Natural killer cell (primary cell): Measurements from ENCODE around the gene MOV10L1. TPM values are rescaled to one million over a fixed set of nuclear protein-coding genes. Genes with fewer than 3 reads are reported as not detected.

Experiments
- ATAC-seq, 3 donors: fragments of 150-1000 bp in 2 of 3; fragments of 200-7000 bp in 1 of 3; cut with Tn5 transposase; 1 replicate in 1 of 3; 2 replicates in 2 of 3; pipeline ENCODE4 v1.10.0; 2021; ENCODE audit warnings: mild to moderate bottlenecking in 2 of 3, moderate library complexity in 2 of 3
- DNase-seq, 2 donors: peaks; one replicate each; pipeline versions ENCODE4 v3.0.0 to v3.0.0-alpha.2; 2013 to 2021; ENCODE audit warnings: mixed read lengths in 1 of 2
- H3K27ac ChIP-seq: one replicate; pipeline ENCODE4 v1.5.1; 2013; ENCODE audit warnings: mild to moderate bottlenecking, low read length
- H3K27me3 ChIP-seq: one replicate; pipeline ENCODE4 v1.6.1; 2013; ENCODE audit warnings: low read length; ENCODE audit not compliant: control insufficient read depth, insufficient read depth
- H3K36me3 ChIP-seq: one replicate; pipeline ENCODE4 v1.6.1; 2013; ENCODE audit warnings: low read length; ENCODE audit not compliant: control insufficient read depth, insufficient read depth
- H3K4me1 ChIP-seq: one replicate; pipeline ENCODE4 v1.6.1; 2013; ENCODE audit warnings: low read length; ENCODE audit not compliant: control insufficient read depth, insufficient read depth
- H3K4me3 ChIP-seq: one replicate; pipeline ENCODE4 v1.5.1; 2013; ENCODE audit warnings: low read length
- H3K9me3 ChIP-seq: one replicate; pipeline ENCODE4 v1.6.1; 2013; ENCODE audit warnings: low read length; ENCODE audit not compliant: control insufficient read depth, insufficient read depth
- H3K27ac Mint-ChIP-seq, 2 donors: one replicate each; pipeline ENCODE4 v1.8.0; 2022; ENCODE audit warnings: mild to moderate bottlenecking in 2 of 2, mixed read lengths in 2 of 2, moderate library complexity in 1 of 2
- H3K27me3 Mint-ChIP-seq, 2 donors: one replicate each; pipeline ENCODE4 v1.8.0; 2022; ENCODE audit warnings: low read depth in 2 of 2, mixed read lengths in 2 of 2
- H3K36me3 Mint-ChIP-seq: one replicate; pipeline ENCODE4 v1.8.0; 2022; ENCODE audit warnings: mixed read lengths
- H3K4me1 Mint-ChIP-seq, 2 donors: one replicate each; pipeline ENCODE4 v1.8.0; 2022; ENCODE audit warnings: mixed read lengths in 2 of 2
- H3K4me3 Mint-ChIP-seq: one replicate; pipeline ENCODE4 v1.8.0; 2022; ENCODE audit warnings: mild to moderate bottlenecking, moderate library complexity, mixed read lengths
- H3K9me3 Mint-ChIP-seq, 2 donors: one replicate each; pipeline ENCODE4 v1.8.0; 2022; ENCODE audit warnings: mixed read lengths in 2 of 2
- WGBS: methylation state at CpG from one replicate; pipeline ENCODE4 v1.1.7; 2013; ENCODE audit warnings: missing lambda C conversion rate; ENCODE audit not compliant: insufficient coverage; 5-methylcytosine and 5-hydroxymethylcytosine counted together
- intact Hi-C: fragments of 100-400 bp; cut with micrococcal nuclease; formaldehyde crosslinking; loops from one replicate; pipeline ENCODE4 v1.14.2; 2022
- total RNA-seq, 4 donors: library from RNA; stranded (reverse); fragments of 120-200 nt in 1 of 4; gene quantifications; one replicate each; pipeline versions ENCODE4 v1.2.3 to v1.2.4, GENCODE V29; 2013 to 2022
- TF ChIP-seq, protein P1 (sequence below): fragments of 200-600 bp; IDR thresholded peaks from one replicate; pipeline ENCODE4 v1.8.0; 2022; ENCODE audit warnings: antibody characterized with exemption

The MOV10L1 gene
- total RNA-seq, 3 donors from 2014 or later (not counting 1 experiment from before 2014, with no cell fraction given) = 1.0 to 1.7 TPM; not detected in 1

DNA sequence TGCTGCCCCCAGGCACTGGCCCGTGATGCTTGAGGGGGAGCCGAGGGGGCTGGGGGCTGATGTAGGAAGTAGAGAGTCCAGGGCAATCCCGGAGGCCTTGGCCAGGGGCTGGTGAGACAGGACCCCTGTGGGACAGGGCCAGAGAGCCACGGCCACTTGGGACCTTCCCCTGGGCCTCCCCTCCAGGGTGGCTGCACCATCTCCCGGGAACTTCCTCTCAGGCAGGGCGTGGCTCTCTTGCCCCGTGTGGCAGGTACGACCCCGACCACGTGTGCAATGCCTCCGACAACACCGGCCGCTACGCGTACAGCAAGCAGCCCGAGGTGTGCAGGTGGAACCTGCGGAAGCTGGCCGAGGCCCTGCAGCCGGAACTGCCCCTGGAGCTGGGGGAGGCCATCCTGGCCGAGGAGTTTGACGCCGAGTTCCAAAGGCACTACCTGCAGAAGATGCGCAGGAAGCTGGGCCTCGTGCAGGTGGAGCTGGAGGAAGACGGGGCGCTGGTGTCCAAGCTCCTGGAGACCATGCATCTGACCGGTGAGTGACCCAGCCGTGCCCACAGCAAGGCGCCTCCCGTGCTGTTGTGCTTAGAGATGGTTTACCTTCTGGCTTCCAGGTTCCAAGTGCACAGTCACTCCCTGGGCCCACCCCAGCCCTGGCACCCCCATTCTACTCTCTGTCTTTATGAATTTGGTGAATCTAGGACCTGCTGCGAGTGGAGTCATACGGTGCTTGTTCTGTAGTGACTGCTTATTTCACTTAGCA, 120.8 kb downstream of the MOV10L1 start:
- ATAC-seq (no peak), DNase-seq (no peak)
- Histone ChIP-seq H3K9me3 (no peaks in the 10 kb centered on the region), H3K27ac (no peak overlapping the region), H3K4me1 (peaks cover 15% of the 10 kb centered on the region), H3K27me3 (no peaks in the 10 kb centered on the region), H3K36me3 (peaks cover 45% of the 10 kb centered on the region), H3K4me3 (no peak overlapping the region)
- 91% methylated on average over 32 of the region's 32 CpGs for WGBS
- no peaks in the 10 kb centered on the region for H3K9me3 Mint-ChIP-seq
- TF ChIP-seq, protein P1, sequence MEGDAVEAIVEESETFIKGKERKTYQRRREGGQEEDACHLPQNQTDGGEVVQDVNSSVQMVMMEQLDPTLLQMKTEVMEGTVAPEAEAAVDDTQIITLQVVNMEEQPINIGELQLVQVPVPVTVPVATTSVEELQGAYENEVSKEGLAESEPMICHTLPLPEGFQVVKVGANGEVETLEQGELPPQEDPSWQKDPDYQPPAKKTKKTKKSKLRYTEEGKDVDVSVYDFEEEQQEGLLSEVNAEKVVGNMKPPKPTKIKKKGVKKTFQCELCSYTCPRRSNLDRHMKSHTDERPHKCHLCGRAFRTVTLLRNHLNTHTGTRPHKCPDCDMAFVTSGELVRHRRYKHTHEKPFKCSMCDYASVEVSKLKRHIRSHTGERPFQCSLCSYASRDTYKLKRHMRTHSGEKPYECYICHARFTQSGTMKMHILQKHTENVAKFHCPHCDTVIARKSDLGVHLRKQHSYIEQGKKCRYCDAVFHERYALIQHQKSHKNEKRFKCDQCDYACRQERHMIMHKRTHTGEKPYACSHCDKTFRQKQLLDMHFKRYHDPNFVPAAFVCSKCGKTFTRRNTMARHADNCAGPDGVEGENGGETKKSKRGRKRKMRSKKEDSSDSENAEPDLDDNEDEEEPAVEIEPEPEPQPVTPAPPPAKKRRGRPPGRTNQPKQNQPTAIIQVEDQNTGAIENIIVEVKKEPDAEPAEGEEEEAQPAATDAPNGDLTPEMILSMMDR = no peak
- H3K27ac Mint-ChIP-seq = peak overlapping the region in 1 of 2 donors; percentile 70
- H3K4me3 Mint-ChIP-seq = no peak overlapping the region
- no peaks in the 10 kb centered on the region for H3K36me3 Mint-ChIP-seq
- intact Hi-C loops = no loop called here
- no peaks in the 10 kb centered on the region for H3K27me3 Mint-ChIP-seq
- peaks cover 11 to 14% of the 10 kb centered on the region in 2 donors for H3K4me1 Mint-ChIP-seq

DNA sequence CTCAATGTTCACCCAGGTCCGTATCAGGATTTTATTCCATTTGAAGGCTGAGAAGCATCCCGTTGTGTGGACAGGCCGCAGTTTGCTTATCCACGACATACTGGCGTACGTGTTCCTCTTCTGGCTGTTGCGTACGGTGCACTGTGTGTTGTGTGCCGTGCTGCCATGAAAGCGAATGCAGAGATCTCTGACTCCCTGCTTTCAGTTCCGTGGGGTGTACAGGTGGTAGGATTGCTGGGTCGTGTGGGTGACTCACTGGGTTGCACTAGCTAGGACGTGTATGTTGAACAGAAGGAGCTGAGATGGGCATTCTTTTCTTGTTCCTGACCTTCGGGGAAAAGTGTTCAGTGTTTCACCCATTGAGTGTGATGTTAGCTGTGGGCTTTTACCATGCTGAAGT, 121.3 kb downstream of the MOV10L1 start:
- TF ChIP-seq, protein P1 = no peak
- H3K9me3 ChIP-seq = no peaks in the 10 kb centered on the region
- no peak overlapping the region for H3K4me3 Mint-ChIP-seq
- intact Hi-C loops = no loop called here
- ATAC-seq (no peak), DNase-seq (no peak)
- no peak overlapping the region for H3K27ac ChIP-seq
- H3K27ac Mint-ChIP-seq = no peak overlapping the region
- peaks cover 11 to 14% of the 10 kb centered on the region in 2 donors for H3K4me1 Mint-ChIP-seq
- no peak overlapping the region for H3K4me3 ChIP-seq
- 94% methylated on average over 14 of the region's 14 CpGs for WGBS
- H3K36me3 Mint-ChIP-seq = no peaks in the 10 kb centered on the region
- H3K4me1 ChIP-seq = peaks cover 15% of the 10 kb centered on the region
- H3K27me3 ChIP-seq = no peaks in the 10 kb centered on the region
- no peaks in the 10 kb centered on the region for H3K9me3 Mint-ChIP-seq
- no peaks in the 10 kb centered on the region for H3K27me3 Mint-ChIP-seq
- peaks cover 50% of the 10 kb centered on the region for H3K36me3 ChIP-seq

Other genes starting within 250 kb of the MOV10L1 start
- gene ZBED4, start 236.2 kb upstream of the MOV10L1 start, total RNA-seq = 10 to 100 TPM; 21.1 to 24.5 (median 22.7) TPM
- 10 to 100 TPM; 17.2 to 22.7 (median 19.2) TPM for gene ALG12, start 171.6 kb upstream of the MOV10L1 start, total RNA-seq
- gene CRELD2, start 171.4 kb upstream of the MOV10L1 start, total RNA-seq = 10 to 100 TPM; 45.1 to 69.8 (median 48.5) TPM
- 100 to 1,000 TPM; 107 to 130 (median 129) TPM for gene PIM3, start 129.2 kb upstream of the MOV10L1 start, total RNA-seq
- gene IL17REL, start 77.2 kb upstream of the MOV10L1 start, total RNA-seq = not detected
- gene TTLL8, start 31.7 kb upstream of the MOV10L1 start, total RNA-seq = not detected
- gene MLC1, start 4.6 kb upstream of the MOV10L1 start, total RNA-seq = 10 to 100 TPM; 67.7 to 96.1 (median 73.7) TPM
- 1 to 10 TPM in 1 of 3 donors, under 1 TPM in 2; 0.16 to 3.4 (median 0.27) TPM for gene PANX2, start 80.7 kb downstream of the MOV10L1 start, total RNA-seq
- gene TRABD, start 95.9 kb downstream of the MOV10L1 start, total RNA-seq = 100 to 1,000 TPM; 129 to 138 (median 132) TPM
- gene SELENOO, start 111.0 kb downstream of the MOV10L1 start, total RNA-seq = 10 to 100 TPM; 37.3 to 45.2 (median 37.6) TPM
- gene TUBGCP6, start 155.0 kb downstream of the MOV10L1 start, total RNA-seq = 100 to 1,000 TPM; 105 to 126 (median 118) TPM
- 100 to 1,000 TPM; 112 to 131 (median 123) TPM for gene HDAC10, start 161.3 kb downstream of the MOV10L1 start, total RNA-seq
- gene MAPK12, start 171.7 kb downstream of the MOV10L1 start, total RNA-seq = 1 to 10 TPM; 2.2 to 2.5 (median 2.4) TPM
- 1 to 10 TPM; 2.2 to 3.1 (median 2.2) TPM for gene MAPK11, start 180.4 kb downstream of the MOV10L1 start, total RNA-seq
- gene PLXNB2, start 217.6 kb downstream of the MOV10L1 start, total RNA-seq = 10 to 100 TPM in 2 of 3 donors, 1 to 10 TPM in 1; 6.0 to 34.7 (median 18.9) TPM
- gene DENND6B, start 237.0 kb downstream of the MOV10L1 start, total RNA-seq = 1 to 10 TPM; 3.1 to 5.0 (median 4.5) TPM